Stimulated activated CD8-positive, alpha-beta memory T cell treated with anti-CD3 and anti-CD28 coated beads, Interleukin-7, amount 100 ng/mL, for 1 hour (primary cell): Measurements from ENCODE around the gene GRIP2.

ENCODE experiments used
- DNase-seq, 2 donors: peaks; one replicate each; pipeline ENCODE4 v3.0.0-alpha.2; 2020; ENCODE audit warnings: low read depth in 2 of 2

The GRIP2 gene

GRCh38 chr3:14539742-14540491, at the start of gene GRIP2:
Gene GRIP2 (minus strand): TSS chr3:14540342. CDS start chr3:14540308, 34 bp downstream.
- DNase-seq: no peak

GRCh38 chr3:14588425-14589112, 48.4 kb upstream of the GRIP2 start:
- DNase-seq: no peak

- DNase-seq: no peak
Measured at GRCh38 chr3:14587740-14588360, 47.7 kb upstream of the GRIP2 start.

GRCh38 chr3:14586611-14587010, 46.5 kb upstream of the GRIP2 start:
- no peak for DNase-seq

- no peak for DNase-seq
Measured at GRCh38 chr3:14583548-14584091, 43.5 kb upstream of the GRIP2 start.

- no peak for DNase-seq
Measured at GRCh38 chr3:14582045-14582410, 41.9 kb upstream of the GRIP2 start.

GRCh38 chr3:14581334-14582044, 41.3 kb upstream of the GRIP2 start:
- no peak for DNase-seq

GRCh38 chr3:14577897-14578296, 37.8 kb upstream of the GRIP2 start:
- DNase-seq: no peak

GRCh38 chr3:14576163-14576562, 36.0 kb upstream of the GRIP2 start:
- no peak for DNase-seq

- DNase-seq: no peak
Measured at GRCh38 chr3:14574183-14574582, 34.0 kb upstream of the GRIP2 start.

- DNase-seq: no peak
Measured at GRCh38 chr3:14573706-14574105, 33.6 kb upstream of the GRIP2 start.

GRCh38 chr3:14570864-14571263, 30.7 kb upstream of the GRIP2 start:
- DNase-seq: no peak

- no peak for DNase-seq
Measured at GRCh38 chr3:14570089-14570488, 29.9 kb upstream of the GRIP2 start.

- no peak for DNase-seq
Measured at GRCh38 chr3:14569474-14570000, 29.4 kb upstream of the GRIP2 start.

GRCh38 chr3:14568269-14568668, 28.1 kb upstream of the GRIP2 start:
- no peak for DNase-seq

GRCh38 chr3:14566812-14567211, 26.7 kb upstream of the GRIP2 start:
- no peak for DNase-seq

- DNase-seq: no peak
Measured at GRCh38 chr3:14565868-14566588, 25.9 kb upstream of the GRIP2 start.

GRCh38 chr3:14564741-14565140, 24.6 kb upstream of the GRIP2 start:
- DNase-seq: no peak

- DNase-seq: no peak
Measured at GRCh38 chr3:14563946-14564539, 23.9 kb upstream of the GRIP2 start.

- DNase-seq: no peak
Measured at GRCh38 chr3:14562121-14562890, 22.2 kb upstream of the GRIP2 start.
